ENCODE measurements around the gene COPRS.

Gene COPRS, protein sequence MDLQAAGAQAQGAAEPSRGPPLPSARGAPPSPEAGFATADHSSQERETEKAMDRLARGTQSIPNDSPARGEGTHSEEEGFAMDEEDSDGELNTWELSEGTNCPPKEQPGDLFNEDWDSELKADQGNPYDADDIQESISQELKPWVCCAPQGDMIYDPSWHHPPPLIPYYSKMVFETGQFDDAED

DNA sequence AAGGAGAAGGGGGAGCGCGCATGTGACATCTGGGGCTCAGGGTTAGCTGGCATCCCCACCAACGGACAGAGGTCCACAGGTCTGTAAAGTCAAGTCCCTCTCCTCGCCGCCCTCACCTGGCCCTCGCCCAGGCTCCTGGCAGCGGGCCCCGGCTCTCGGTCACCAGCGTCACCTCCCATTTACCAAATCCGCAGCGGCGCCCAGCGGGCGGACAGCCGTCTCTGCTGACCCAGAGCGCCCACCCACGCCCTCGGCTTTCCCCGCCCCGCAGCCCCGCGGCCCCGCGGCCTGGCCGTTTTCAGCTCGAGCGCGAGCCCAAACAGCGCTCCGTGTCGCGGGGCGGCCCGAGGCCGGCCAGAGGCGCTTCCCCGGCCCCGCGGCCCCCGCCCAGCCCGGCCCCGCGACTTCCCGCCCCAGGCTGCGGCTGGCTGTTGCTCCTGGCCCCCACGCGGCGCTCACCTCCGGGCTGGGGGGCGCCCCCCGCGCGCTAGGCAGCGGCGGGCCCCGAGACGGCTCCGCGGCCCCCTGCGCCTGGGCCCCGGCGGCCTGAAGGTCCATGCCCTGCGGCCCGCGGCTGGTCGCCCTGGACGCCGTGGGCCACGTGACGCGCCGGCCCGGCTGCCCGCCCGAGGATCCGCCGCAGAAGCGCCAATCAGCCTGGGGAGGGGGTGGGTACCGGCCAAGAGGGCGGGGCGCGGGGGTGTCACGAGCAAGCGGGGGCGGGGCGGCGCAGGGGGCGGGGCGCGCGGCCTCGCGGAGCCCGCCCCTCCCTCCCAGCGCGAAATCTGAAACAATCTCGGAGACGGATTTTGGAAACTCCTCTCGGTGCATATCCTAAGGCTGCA is at the start of gene COPRS:
Gene COPRS (minus strand): TSS at position 603 of the 845 bp plus-strand sequence. CDS start 45 bp downstream, at position 558.
- peaks cover 9 to 15% of the 10 kb centered on the region in 2 donors for H3K4me1 ChIP-seq (ENCODE audit: control insufficient read depth in 1 of 2, insufficient read depth in 2 of 2, low read length in 2 of 2)
- peak within 1 kb of the TSS; percentile 72 to 76 for H3K4me3 ChIP-seq (ENCODE audit: low read depth in 1 of 2, low read length in 2 of 2)
- peak within 1 kb of the TSS; percentile 42 to 63 for H3K9ac ChIP-seq (ENCODE audit: low read depth in 1 of 2, low read length in 2 of 2)
- no peaks in the 10 kb centered on the region for H3K9me3 ChIP-seq (ENCODE audit: control insufficient read depth in 1 of 2, low read length in 2 of 2)
- H3K27me3 ChIP-seq (ENCODE audit: control insufficient read depth in 1 of 2, insufficient read depth in 2 of 2, low read length in 2 of 2) = no peaks in the 10 kb centered on the region
- peak within 1 kb of the TSS; percentile 10 for H3K27ac ChIP-seq (ENCODE audit: low read depth, low read length)
- H3K36me3 ChIP-seq (ENCODE audit: control insufficient read depth in 1 of 2, insufficient read depth in 2 of 2, low read length in 2 of 2) = peaks cover 8 to 16% of the 10 kb centered on the region in 2 donors

DNA sequence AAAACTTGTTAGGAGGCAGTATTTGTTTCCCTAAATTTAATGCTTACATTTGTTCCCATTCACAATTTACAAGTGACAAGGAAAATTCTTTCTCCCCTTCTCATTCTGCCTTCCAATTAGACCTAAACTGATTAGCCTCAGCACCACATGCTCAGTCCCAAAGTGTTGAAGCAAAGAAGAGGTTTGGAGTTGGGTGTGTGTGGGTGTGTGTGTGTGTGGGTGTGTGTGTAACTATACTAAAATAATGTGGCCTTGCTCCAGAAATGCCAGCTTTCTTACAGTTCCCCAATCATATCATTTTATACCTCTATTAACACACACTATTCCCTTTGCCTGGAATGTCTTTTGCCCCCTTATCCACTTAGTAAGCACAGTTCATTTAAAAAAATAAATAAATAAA is 49.3 kb upstream of the COPRS start:
- H3K9me3 ChIP-seq (ENCODE audit: control insufficient read depth in 1 of 2, low read length in 2 of 2) = no peaks in the 10 kb centered on the region
- no peak overlapping the region for H3K9ac ChIP-seq (ENCODE audit: low read depth in 1 of 2, low read length in 2 of 2)
- peaks cover 3 to 6% of the 10 kb centered on the region in 2 donors for H3K4me1 ChIP-seq (ENCODE audit: control insufficient read depth in 1 of 2, insufficient read depth in 2 of 2, low read length in 2 of 2)
- H3K27me3 ChIP-seq (ENCODE audit: control insufficient read depth in 1 of 2, insufficient read depth in 2 of 2, low read length in 2 of 2) = no peaks in the 10 kb centered on the region
- H3K36me3 ChIP-seq (ENCODE audit: control insufficient read depth in 1 of 2, insufficient read depth in 2 of 2, low read length in 2 of 2) = no peaks in the 10 kb centered on the region
- H3K27ac ChIP-seq (ENCODE audit: low read depth, low read length) = no peak overlapping the region
- H3K4me3 ChIP-seq (ENCODE audit: low read depth in 1 of 2, low read length in 2 of 2) = no peak overlapping the region

DNA sequence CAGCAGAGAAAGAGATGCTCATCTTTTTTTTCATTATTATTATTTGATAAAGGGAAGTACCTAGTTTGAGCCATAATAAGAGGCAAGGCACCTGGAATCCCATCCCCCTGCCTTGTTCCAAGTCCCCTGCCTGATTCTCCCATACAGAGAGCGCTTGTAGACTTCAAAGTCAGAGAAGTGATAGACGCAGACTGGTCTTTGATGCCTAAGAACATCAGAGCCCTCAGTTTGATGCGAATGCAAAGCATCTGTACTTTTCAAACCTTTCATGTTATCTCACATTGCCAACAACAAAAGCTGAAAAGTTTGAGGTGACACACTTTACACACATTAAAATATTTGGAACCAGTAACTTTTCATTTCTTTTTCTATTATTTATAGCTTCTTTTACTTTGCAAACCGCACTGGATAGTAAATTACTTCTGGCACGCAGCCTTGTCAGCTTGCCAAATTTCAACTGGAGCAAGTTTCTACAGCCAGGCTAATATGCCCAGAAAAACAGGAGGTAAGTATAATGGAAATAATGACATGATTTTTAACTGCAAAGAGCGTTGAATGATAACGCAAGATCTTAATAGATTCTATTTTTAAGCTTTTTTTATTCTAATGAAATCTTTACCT is 48.4 kb upstream of the COPRS start:
- Histone ChIP-seq H3K9ac (ENCODE audit: low read depth in 1 of 2, low read length in 2 of 2) (no peak overlapping the region), H3K27ac (ENCODE audit: low read depth, low read length) (no peak overlapping the region), H3K4me3 (ENCODE audit: low read depth in 1 of 2, low read length in 2 of 2) (no peak overlapping the region), H3K27me3 (ENCODE audit: control insufficient read depth in 1 of 2, insufficient read depth in 2 of 2, low read length in 2 of 2) (no peaks in the 10 kb centered on the region), H3K4me1 (ENCODE audit: control insufficient read depth in 1 of 2, insufficient read depth in 2 of 2, low read length in 2 of 2) (peaks cover 3 to 6% of the 10 kb centered on the region in 2 donors), H3K36me3 (ENCODE audit: control insufficient read depth in 1 of 2, insufficient read depth in 2 of 2, low read length in 2 of 2) (no peaks in the 10 kb centered on the region), H3K9me3 (ENCODE audit: control insufficient read depth in 1 of 2, low read length in 2 of 2) (no peaks in the 10 kb centered on the region)

DNA sequence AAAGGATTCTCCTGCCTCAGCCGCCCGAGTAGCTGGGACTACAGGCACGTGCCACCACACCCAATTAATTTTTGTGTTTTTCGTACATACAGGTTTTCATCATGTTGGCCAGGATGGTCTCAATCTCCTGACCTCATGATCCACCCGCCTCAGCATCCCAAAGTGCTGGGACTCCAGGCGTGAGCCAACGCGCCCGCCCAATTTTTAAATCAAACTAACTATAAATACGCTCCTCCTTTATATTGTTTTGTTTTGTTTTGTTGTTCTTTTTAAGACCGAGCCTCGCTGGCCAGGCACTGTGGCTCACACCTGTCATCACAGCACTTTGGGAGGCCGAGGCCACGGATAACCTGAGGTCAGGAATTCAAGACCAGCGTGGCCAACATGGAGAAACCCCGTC is 44.4 kb upstream of the COPRS start:
- Histone ChIP-seq H3K9me3 (ENCODE audit: control insufficient read depth in 1 of 2, low read length in 2 of 2) (no peaks in the 10 kb centered on the region), H3K27ac (ENCODE audit: low read depth, low read length) (no peak overlapping the region), H3K9ac (ENCODE audit: low read depth in 1 of 2, low read length in 2 of 2) (no peak overlapping the region), H3K27me3 (ENCODE audit: control insufficient read depth in 1 of 2, insufficient read depth in 2 of 2, low read length in 2 of 2) (no peaks in the 10 kb centered on the region), H3K36me3 (ENCODE audit: control insufficient read depth in 1 of 2, insufficient read depth in 2 of 2, low read length in 2 of 2) (peaks cover 0 to 11% of the 10 kb centered on the region in 2 donors), H3K4me3 (ENCODE audit: low read depth in 1 of 2, low read length in 2 of 2) (no peak overlapping the region), H3K4me1 (ENCODE audit: control insufficient read depth in 1 of 2, insufficient read depth in 2 of 2, low read length in 2 of 2) (peaks cover 7 to 11% of the 10 kb centered on the region in 2 donors)

DNA sequence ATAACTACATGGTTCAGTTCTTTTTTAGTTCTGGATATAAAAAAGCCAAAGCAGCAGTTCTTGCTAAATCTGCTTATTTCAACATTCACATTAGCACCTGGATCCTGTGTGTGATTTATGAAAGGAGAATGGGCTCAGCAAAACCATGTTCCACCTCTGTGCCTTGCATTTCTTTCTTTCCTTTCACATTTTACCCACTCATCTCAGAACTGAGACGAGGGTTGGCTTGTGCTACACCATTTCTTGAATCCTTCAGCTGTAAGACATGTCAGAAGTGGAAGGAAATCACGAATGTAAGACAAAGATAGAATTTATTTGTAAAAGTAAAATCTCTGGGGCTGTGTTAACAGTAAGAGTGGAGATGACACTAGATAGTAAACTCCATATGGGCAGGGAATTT is 43.6 kb upstream of the COPRS start:
- Histone ChIP-seq H3K27me3 (ENCODE audit: control insufficient read depth in 1 of 2, insufficient read depth in 2 of 2, low read length in 2 of 2) (no peaks in the 10 kb centered on the region), H3K9me3 (ENCODE audit: control insufficient read depth in 1 of 2, low read length in 2 of 2) (no peaks in the 10 kb centered on the region), H3K4me1 (ENCODE audit: control insufficient read depth in 1 of 2, insufficient read depth in 2 of 2, low read length in 2 of 2) (peaks cover 7 to 11% of the 10 kb centered on the region in 2 donors), H3K9ac (ENCODE audit: low read depth in 1 of 2, low read length in 2 of 2) (no peak overlapping the region), H3K4me3 (ENCODE audit: low read depth in 1 of 2, low read length in 2 of 2) (no peak overlapping the region), H3K36me3 (ENCODE audit: control insufficient read depth in 1 of 2, insufficient read depth in 2 of 2, low read length in 2 of 2) (peaks cover 4 to 18% of the 10 kb centered on the region in 2 donors), H3K27ac (ENCODE audit: low read depth, low read length) (no peak overlapping the region)

DNA sequence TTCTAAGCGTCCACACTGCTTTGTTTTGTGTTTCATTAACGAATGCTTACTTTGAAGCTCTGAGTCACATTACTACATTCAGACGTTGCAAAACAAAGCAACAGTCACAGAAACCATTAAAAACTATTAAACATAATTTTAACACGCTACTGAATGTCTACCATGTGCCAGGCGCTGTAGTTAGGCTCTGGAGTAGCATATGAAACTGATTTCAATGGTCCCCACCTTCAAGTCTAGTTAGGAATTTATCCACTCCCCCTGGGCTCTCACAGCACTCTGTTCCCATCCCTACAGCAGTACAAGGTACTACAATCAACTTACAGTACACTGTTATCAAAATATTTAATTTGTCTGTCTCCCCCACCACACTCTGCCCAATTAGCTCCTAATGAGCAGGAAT is 41.8 kb upstream of the COPRS start:
- peak overlapping the region; percentile 95 to 99 for H3K4me3 ChIP-seq (ENCODE audit: low read depth in 1 of 2, low read length in 2 of 2)
- H3K4me1 ChIP-seq (ENCODE audit: control insufficient read depth in 1 of 2, insufficient read depth in 2 of 2, low read length in 2 of 2) = peaks cover 4 to 11% of the 10 kb centered on the region in 2 donors
- peaks cover 11 to 27% of the 10 kb centered on the region in 2 donors for H3K36me3 ChIP-seq (ENCODE audit: control insufficient read depth in 1 of 2, insufficient read depth in 2 of 2, low read length in 2 of 2)
- H3K27me3 ChIP-seq (ENCODE audit: control insufficient read depth in 1 of 2, insufficient read depth in 2 of 2, low read length in 2 of 2) = no peaks in the 10 kb centered on the region
- H3K9ac ChIP-seq (ENCODE audit: low read depth in 1 of 2, low read length in 2 of 2) = peak overlapping the region; percentile 91 to 92
- H3K27ac ChIP-seq (ENCODE audit: low read depth, low read length) = no peak overlapping the region
- H3K9me3 ChIP-seq (ENCODE audit: control insufficient read depth in 1 of 2, low read length in 2 of 2) = no peaks in the 10 kb centered on the region

DNA sequence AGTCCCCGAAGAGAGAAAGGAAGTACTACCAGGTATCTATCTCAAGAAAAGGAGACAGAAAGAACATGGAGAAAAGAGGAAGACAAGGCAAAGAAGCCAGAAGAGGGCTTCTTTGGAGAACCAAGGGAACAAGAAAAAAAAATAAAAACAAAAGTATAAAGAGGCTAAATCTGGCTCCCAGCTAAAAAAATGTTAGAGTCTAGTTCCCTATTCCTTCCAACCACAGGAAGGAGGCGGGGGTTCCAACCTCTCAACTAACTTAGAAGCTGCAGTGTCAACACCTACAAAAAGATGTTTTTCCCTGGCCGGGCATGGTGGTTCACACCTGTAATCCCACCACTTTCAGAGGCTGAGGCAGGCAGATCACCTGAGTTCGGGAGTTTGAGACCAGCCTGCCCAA is 29.1 kb upstream of the COPRS start:
- Histone ChIP-seq H3K27me3 (ENCODE audit: control insufficient read depth in 1 of 2, insufficient read depth in 2 of 2, low read length in 2 of 2) (no peaks in the 10 kb centered on the region), H3K4me1 (ENCODE audit: control insufficient read depth in 1 of 2, insufficient read depth in 2 of 2, low read length in 2 of 2) (no peaks in the 10 kb centered on the region), H3K9me3 (ENCODE audit: control insufficient read depth in 1 of 2, low read length in 2 of 2) (no peaks in the 10 kb centered on the region), H3K36me3 (ENCODE audit: control insufficient read depth in 1 of 2, insufficient read depth in 2 of 2, low read length in 2 of 2) (peaks cover 26 to 64% of the 10 kb centered on the region in 2 donors), H3K9ac (ENCODE audit: low read depth in 1 of 2, low read length in 2 of 2) (no peak overlapping the region), H3K27ac (ENCODE audit: low read depth, low read length) (no peak overlapping the region), H3K4me3 (ENCODE audit: low read depth in 1 of 2, low read length in 2 of 2) (no peak overlapping the region)

DNA sequence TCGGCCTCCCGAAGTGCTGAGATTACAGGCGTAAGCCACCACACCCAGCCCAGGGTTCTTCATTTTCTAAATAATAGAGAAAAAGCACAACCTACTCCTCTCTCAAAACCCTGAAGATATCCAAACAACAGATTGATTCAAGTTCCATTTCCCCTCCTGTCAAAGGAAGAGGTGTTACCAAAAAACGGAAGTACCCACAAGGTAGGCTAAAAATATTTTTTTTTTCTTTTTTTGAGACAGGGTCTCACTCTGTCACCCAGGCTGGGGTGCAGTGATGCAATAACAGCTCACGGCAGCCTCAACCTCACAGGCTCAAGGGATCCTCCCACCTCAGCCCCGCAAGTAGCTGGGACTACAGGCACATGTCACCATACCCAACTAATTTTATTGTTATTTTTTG is 23.5 kb upstream of the COPRS start:
- Histone ChIP-seq H3K36me3 (ENCODE audit: control insufficient read depth in 1 of 2, insufficient read depth in 2 of 2, low read length in 2 of 2) (peaks cover 28 to 75% of the 10 kb centered on the region in 2 donors), H3K4me3 (ENCODE audit: low read depth in 1 of 2, low read length in 2 of 2) (no peak overlapping the region), H3K27ac (ENCODE audit: low read depth, low read length) (no peak overlapping the region), H3K27me3 (ENCODE audit: control insufficient read depth in 1 of 2, insufficient read depth in 2 of 2, low read length in 2 of 2) (no peaks in the 10 kb centered on the region), H3K9ac (ENCODE audit: low read depth in 1 of 2, low read length in 2 of 2) (no peak overlapping the region), H3K9me3 (ENCODE audit: control insufficient read depth in 1 of 2, low read length in 2 of 2) (no peaks in the 10 kb centered on the region), H3K4me1 (ENCODE audit: control insufficient read depth in 1 of 2, insufficient read depth in 2 of 2, low read length in 2 of 2) (no peaks in the 10 kb centered on the region)

DNA sequence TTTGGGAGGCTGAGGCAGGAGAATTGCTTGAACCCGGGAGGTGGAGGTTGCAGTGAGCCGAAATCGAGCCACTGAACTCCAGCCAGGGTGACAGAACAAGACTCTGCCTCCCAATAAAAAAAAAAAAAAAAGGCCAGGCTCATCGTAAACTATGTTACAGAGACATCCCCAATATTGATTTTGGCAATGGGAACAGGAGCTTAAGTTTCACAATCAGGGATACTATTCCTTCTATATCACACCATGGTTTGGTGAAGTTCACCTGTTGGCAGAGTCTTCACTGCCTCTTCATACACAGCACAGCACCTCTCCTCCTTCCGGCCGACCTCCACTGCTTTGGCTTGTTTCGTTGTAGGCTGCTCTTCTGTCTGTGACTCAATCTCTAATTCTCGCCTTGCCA is 21.3 kb upstream of the COPRS start:
- no peaks in the 10 kb centered on the region for H3K27me3 ChIP-seq (ENCODE audit: control insufficient read depth in 1 of 2, insufficient read depth in 2 of 2, low read length in 2 of 2)
- no peaks in the 10 kb centered on the region for H3K9me3 ChIP-seq (ENCODE audit: control insufficient read depth in 1 of 2, low read length in 2 of 2)
- no peak overlapping the region for H3K27ac ChIP-seq (ENCODE audit: low read depth, low read length)
- H3K4me3 ChIP-seq (ENCODE audit: low read depth in 1 of 2, low read length in 2 of 2) = no peak overlapping the region
- no peaks in the 10 kb centered on the region for H3K4me1 ChIP-seq (ENCODE audit: control insufficient read depth in 1 of 2, insufficient read depth in 2 of 2, low read length in 2 of 2)
- peaks cover 22 to 81% of the 10 kb centered on the region in 2 donors for H3K36me3 ChIP-seq (ENCODE audit: control insufficient read depth in 1 of 2, insufficient read depth in 2 of 2, low read length in 2 of 2)
- no peak overlapping the region for H3K9ac ChIP-seq (ENCODE audit: low read depth in 1 of 2, low read length in 2 of 2)

DNA sequence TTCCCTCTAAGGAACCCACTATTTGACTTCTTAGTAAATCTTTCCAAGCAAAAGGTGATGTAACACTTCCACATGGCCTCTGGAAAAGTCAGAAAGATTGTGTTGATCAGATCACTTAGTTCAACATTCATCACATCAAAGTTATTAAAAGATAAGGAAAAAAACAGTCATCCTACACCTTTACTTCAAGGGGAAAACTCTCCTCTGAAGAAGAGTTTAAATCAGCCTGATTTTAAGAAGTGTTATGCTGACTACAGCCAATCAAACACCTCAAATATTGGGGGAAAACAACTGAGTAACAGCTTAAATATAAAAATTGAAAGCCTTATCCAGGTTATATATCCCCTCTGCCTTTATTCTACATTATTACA is 19.6 kb upstream of the COPRS start:
- H3K4me3 ChIP-seq (ENCODE audit: low read depth in 1 of 2, low read length in 2 of 2) = no peak overlapping the region
- H3K27me3 ChIP-seq (ENCODE audit: control insufficient read depth in 1 of 2, insufficient read depth in 2 of 2, low read length in 2 of 2) = no peaks in the 10 kb centered on the region
- H3K9me3 ChIP-seq (ENCODE audit: control insufficient read depth in 1 of 2, low read length in 2 of 2) = no peaks in the 10 kb centered on the region
- H3K4me1 ChIP-seq (ENCODE audit: control insufficient read depth in 1 of 2, insufficient read depth in 2 of 2, low read length in 2 of 2) = no peaks in the 10 kb centered on the region
- H3K36me3 ChIP-seq (ENCODE audit: control insufficient read depth in 1 of 2, insufficient read depth in 2 of 2, low read length in 2 of 2) = peaks cover 18 to 77% of the 10 kb centered on the region in 2 donors
- no peak overlapping the region for H3K27ac ChIP-seq (ENCODE audit: low read depth, low read length)
- H3K9ac ChIP-seq (ENCODE audit: low read depth in 1 of 2, low read length in 2 of 2) = no peak overlapping the region
